Measurements from ENCODE around the gene FXR1. TPM values are rescaled to one million over a fixed set of nuclear protein-coding genes. Genes with fewer than 3 reads are reported as not detected.
"Not testable (repeated sequence)": the region's sequence is repeated elsewhere in the genome, so short reads cannot be mapped to it uniquely, and the experiment has no call there.

Gene FXR1
- total RNA-seq, 1 experiment from 2014 or later, result 343 TPM

DNA sequence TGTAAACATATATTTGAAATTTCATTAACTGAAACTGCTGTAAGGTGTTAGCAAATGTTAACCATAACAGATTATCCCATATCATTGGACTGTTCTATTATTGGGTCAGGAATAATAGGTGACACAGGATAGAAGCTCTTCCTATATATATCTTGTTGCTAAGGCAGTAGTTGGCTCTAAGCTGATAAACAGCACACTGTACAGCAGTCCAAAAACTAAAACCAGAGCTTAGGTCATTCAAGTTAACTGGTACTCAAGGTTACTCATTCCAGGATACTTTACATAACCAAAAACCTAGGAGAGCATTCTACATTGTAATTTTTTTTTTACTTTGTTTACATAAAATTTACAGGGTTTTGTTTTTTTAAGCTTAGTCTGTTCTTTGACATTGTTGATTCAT, 68.1 kb downstream of the FXR1 start:
- Mint-ChIP-seq H3K9me3 (ENCODE audit: low read depth, unreplicated experiment) (no peaks in the 10 kb centered on the region), H3K36me3 (ENCODE audit: insufficient read depth, unreplicated experiment) (peaks cover 75% of the 10 kb centered on the region), H3K27ac (ENCODE audit: unreplicated experiment) (peak overlapping the region; percentile 44), H3K4me1 (ENCODE audit: low read depth, unreplicated experiment) (no peaks in the 10 kb centered on the region), H3K4me3 (ENCODE audit: low read depth, unreplicated experiment) (no peak overlapping the region), H3K27me3 (ENCODE audit: unreplicated experiment) (no peaks in the 10 kb centered on the region)
- BruUV-seq (replicated peaks), result no TSS peak
- intact Hi-C loops (cut with micrococcal nuclease; ENCODE audit: unreplicated experiment), result loop anchor here (10.0 kb wide), 2 partner anchors 294 to 366 kb away; no protein-coding TSS in a partner anchor
- TF ChIP-seq, protein P1, sequence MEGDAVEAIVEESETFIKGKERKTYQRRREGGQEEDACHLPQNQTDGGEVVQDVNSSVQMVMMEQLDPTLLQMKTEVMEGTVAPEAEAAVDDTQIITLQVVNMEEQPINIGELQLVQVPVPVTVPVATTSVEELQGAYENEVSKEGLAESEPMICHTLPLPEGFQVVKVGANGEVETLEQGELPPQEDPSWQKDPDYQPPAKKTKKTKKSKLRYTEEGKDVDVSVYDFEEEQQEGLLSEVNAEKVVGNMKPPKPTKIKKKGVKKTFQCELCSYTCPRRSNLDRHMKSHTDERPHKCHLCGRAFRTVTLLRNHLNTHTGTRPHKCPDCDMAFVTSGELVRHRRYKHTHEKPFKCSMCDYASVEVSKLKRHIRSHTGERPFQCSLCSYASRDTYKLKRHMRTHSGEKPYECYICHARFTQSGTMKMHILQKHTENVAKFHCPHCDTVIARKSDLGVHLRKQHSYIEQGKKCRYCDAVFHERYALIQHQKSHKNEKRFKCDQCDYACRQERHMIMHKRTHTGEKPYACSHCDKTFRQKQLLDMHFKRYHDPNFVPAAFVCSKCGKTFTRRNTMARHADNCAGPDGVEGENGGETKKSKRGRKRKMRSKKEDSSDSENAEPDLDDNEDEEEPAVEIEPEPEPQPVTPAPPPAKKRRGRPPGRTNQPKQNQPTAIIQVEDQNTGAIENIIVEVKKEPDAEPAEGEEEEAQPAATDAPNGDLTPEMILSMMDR (IDR thresholded peaks at IDR 0.05; ENCODE audit: unreplicated experiment), result no peak
- CTCF ChIA-PET, result interaction anchor here (1.1 kb wide), 1 partner anchor 9 kb away, joined by 3 read pairs; the partner anchor contains the start of gene DNAJC19
- no peak for DNase-seq

DNA sequence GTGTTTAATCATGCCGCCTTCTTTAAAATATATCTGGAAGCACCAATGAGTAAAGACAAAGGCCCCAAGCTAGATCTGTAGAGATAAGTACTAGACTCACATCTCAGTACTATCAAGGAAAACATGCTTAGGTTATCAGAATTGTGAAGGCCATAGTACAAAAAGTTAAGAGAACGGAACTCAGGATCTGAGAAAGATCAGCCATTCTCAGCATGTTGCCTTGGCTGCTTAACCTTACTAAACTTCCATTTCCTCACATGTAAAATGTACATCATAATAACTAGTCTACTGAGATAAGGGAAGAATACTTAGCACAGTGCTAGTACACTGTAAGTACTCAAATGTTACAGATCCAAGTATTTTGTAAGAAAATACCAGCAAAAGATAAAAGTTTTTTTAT, 69.4 kb downstream of the FXR1 start:
- Mint-ChIP-seq H3K36me3 (ENCODE audit: insufficient read depth, unreplicated experiment) (peaks cover 71% of the 10 kb centered on the region), H3K27ac (ENCODE audit: unreplicated experiment) (no peak overlapping the region), H3K27me3 (ENCODE audit: unreplicated experiment) (no peaks in the 10 kb centered on the region), H3K9me3 (ENCODE audit: low read depth, unreplicated experiment) (no peaks in the 10 kb centered on the region), H3K4me1 (ENCODE audit: low read depth, unreplicated experiment) (no peaks in the 10 kb centered on the region), H3K4me3 (ENCODE audit: low read depth, unreplicated experiment) (no peak overlapping the region)
- DNase-seq, result no peak
- CTCF ChIA-PET, result no interaction called here
- BruUV-seq (replicated peaks), result no TSS peak
- intact Hi-C loops (cut with micrococcal nuclease; ENCODE audit: unreplicated experiment), result loop anchor here (10.0 kb wide), 2 partner anchors 293 to 367 kb away; no protein-coding TSS in a partner anchor
- TF ChIP-seq, protein P1 (IDR thresholded peaks at IDR 0.05; ENCODE audit: unreplicated experiment), result no peak

DNA sequence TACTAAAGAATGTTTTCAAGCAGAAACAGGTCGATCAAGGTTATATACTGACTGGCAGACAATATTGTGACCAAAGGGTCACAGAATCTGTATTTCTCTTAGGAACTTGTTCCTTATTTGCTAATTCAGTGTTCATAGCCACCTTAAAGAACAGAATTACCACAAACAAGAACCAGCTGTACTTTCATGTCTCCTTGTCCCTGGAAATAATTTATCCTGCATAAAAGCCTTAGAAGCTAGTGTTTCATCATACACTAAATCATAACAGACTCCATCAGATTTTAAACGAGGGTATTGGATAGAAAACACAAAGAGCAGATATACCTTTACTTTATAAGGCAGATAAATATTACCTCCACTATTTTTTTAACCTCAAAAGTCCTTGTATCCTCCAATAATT, 70.7 kb downstream of the FXR1 start:
- H3K36me3 Mint-ChIP-seq (ENCODE audit: insufficient read depth, unreplicated experiment), result peaks cover 71% of the 10 kb centered on the region
- H3K9me3 Mint-ChIP-seq (ENCODE audit: low read depth, unreplicated experiment), result no peaks in the 10 kb centered on the region
- CTCF ChIA-PET, result no interaction called here
- TF ChIP-seq, protein P1 (IDR thresholded peaks at IDR 0.05; ENCODE audit: unreplicated experiment), result no peak
- H3K27me3 Mint-ChIP-seq (ENCODE audit: unreplicated experiment), result no peaks in the 10 kb centered on the region
- intact Hi-C loops (cut with micrococcal nuclease; ENCODE audit: unreplicated experiment), result loop anchor here (10.0 kb wide), 2 partner anchors 292 to 368 kb away; no protein-coding TSS in a partner anchor
- BruUV-seq (replicated peaks), result no TSS peak
- no peak for DNase-seq
- H3K4me3 Mint-ChIP-seq (ENCODE audit: low read depth, unreplicated experiment), result no peak overlapping the region
- peaks cover 8% of the 10 kb centered on the region for H3K4me1 Mint-ChIP-seq (ENCODE audit: low read depth, unreplicated experiment)
- H3K27ac Mint-ChIP-seq (ENCODE audit: unreplicated experiment), result peak overlapping the region; percentile 60

DNA sequence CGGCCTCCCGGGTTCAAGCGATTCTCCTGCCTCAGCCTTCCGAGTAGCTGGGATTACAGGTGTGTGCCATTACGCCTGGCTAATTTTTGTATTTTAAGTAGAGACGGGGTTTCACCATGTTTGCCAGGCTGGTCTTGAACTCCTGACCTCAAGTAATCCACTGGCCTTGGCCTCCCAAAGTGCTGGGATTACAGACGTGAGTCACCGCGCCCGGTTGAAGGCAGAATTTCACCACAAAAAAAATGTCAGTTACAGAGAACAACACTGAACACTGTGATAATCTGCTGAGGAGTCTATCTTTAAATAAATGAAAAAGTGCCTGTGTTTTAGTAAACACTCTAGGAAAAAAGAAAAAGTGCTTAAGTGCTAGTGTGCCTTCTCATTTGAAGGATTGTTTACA, 73.9 kb downstream of the FXR1 start:
- H3K4me3 Mint-ChIP-seq (ENCODE audit: low read depth, unreplicated experiment); H3K9me3 Mint-ChIP-seq (ENCODE audit: low read depth, unreplicated experiment); CTCF ChIA-PET; DNase-seq; BruUV-seq (replicated peaks); H3K27ac Mint-ChIP-seq (ENCODE audit: unreplicated experiment); H3K27me3 Mint-ChIP-seq (ENCODE audit: unreplicated experiment): not testable (repeated sequence)
- H3K4me1 Mint-ChIP-seq (ENCODE audit: low read depth, unreplicated experiment), result peaks cover 11% of the 10 kb centered on the region
- peaks cover 62% of the 10 kb centered on the region for H3K36me3 Mint-ChIP-seq (ENCODE audit: insufficient read depth, unreplicated experiment)
- intact Hi-C loops (cut with micrococcal nuclease; ENCODE audit: unreplicated experiment), result loop anchor here (5.0 to 10.0 kb wide), 3 partner anchors 191 to 372 kb away; no protein-coding TSS in a partner anchor

DNA sequence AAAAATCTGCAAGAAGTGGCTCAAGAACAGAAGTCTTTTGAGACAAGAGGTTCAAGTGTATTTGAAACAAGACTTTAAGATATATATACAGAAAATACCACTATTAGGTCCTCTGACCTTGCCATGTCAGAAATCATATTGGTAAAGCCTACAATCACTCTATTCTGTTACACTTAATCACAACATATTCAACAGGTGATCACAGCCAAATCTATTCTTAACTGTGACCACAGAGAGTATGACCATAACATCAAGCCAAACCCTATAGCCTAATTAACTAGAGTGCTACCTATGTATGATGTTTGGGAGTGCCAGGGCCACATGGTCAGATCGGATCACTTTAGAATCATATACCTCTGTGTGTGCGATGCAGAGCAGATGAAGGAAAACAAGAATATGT, 74.9 kb downstream of the FXR1 start:
- H3K4me3 Mint-ChIP-seq (ENCODE audit: low read depth, unreplicated experiment), result no peak overlapping the region
- TF ChIP-seq, protein P1 (IDR thresholded peaks at IDR 0.05; ENCODE audit: unreplicated experiment), result no peak
- H3K27me3 Mint-ChIP-seq (ENCODE audit: unreplicated experiment), result peaks cover 12% of the 10 kb centered on the region
- no peak overlapping the region for H3K27ac Mint-ChIP-seq (ENCODE audit: unreplicated experiment)
- CTCF ChIA-PET, result no interaction called here
- no peak for DNase-seq
- BruUV-seq (replicated peaks), result TSS peak; percentile 3
- peaks cover 52% of the 10 kb centered on the region for H3K36me3 Mint-ChIP-seq (ENCODE audit: insufficient read depth, unreplicated experiment)
- H3K4me1 Mint-ChIP-seq (ENCODE audit: low read depth, unreplicated experiment), result peaks cover 11% of the 10 kb centered on the region
- intact Hi-C loops (cut with micrococcal nuclease; ENCODE audit: unreplicated experiment), result loop anchor here (5.0 to 10.0 kb wide), 3 partner anchors 190 to 373 kb away; no protein-coding TSS in a partner anchor
- H3K9me3 Mint-ChIP-seq (ENCODE audit: low read depth, unreplicated experiment), result no peaks in the 10 kb centered on the region
